Gastrocnemius medialis (tissue), 4 donors: Measurements from ENCODE around the gene MTMR12.

Experiments
- POLR2A ChIP-seq, 2 donors: fragments of 450-650 bp; IDR thresholded peaks; one replicate each; pipeline ENCODE4 v1.6.1; 2017; ENCODE audit warnings: antibody characterized with exemption in 2 of 2, mild to moderate bottlenecking in 2 of 2, moderate library complexity in 2 of 2
- TF ChIP-seq, protein P1 (sequence below), 5 experiments: fragments of 450-650 bp in 3 of 5; fragments of 200-600 bp in 2 of 5; sonication (generic) in 2 of 5; IDR thresholded peaks in 4 of 5; conservative IDR thresholded peaks in 1 of 5; 1 replicate in 4 of 5; 2 replicates in 1 of 5; pipeline ENCODE4 v1.5.1; 2016 to 2019; ENCODE audit warnings: antibody characterized with exemption in 5 of 5, mild to moderate bottlenecking in 3 of 5, moderate library complexity in 3 of 5

- TF ChIP-seq POLR2A (IDR thresholded peaks at IDR 0.05) = no peak
- TF ChIP-seq, protein P1, sequence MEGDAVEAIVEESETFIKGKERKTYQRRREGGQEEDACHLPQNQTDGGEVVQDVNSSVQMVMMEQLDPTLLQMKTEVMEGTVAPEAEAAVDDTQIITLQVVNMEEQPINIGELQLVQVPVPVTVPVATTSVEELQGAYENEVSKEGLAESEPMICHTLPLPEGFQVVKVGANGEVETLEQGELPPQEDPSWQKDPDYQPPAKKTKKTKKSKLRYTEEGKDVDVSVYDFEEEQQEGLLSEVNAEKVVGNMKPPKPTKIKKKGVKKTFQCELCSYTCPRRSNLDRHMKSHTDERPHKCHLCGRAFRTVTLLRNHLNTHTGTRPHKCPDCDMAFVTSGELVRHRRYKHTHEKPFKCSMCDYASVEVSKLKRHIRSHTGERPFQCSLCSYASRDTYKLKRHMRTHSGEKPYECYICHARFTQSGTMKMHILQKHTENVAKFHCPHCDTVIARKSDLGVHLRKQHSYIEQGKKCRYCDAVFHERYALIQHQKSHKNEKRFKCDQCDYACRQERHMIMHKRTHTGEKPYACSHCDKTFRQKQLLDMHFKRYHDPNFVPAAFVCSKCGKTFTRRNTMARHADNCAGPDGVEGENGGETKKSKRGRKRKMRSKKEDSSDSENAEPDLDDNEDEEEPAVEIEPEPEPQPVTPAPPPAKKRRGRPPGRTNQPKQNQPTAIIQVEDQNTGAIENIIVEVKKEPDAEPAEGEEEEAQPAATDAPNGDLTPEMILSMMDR (IDR thresholded peaks at IDR 0.05 in 4 of 5, conservative IDR thresholded peaks at IDR 0.05 in 1 of 5) = no peak
Measured at GRCh38 chr5:32307769-32308194, 5.0 kb downstream of the MTMR12 start.
